ENCODE data around the gene TUBB. TPM values are rescaled to one million over a fixed set of nuclear protein-coding genes. Genes with fewer than 3 reads are reported as not detected.

Gene TUBB
- total RNA-seq, 2 experiments from 2014 or later: 1,556 to 1,579 TPM

DNA sequence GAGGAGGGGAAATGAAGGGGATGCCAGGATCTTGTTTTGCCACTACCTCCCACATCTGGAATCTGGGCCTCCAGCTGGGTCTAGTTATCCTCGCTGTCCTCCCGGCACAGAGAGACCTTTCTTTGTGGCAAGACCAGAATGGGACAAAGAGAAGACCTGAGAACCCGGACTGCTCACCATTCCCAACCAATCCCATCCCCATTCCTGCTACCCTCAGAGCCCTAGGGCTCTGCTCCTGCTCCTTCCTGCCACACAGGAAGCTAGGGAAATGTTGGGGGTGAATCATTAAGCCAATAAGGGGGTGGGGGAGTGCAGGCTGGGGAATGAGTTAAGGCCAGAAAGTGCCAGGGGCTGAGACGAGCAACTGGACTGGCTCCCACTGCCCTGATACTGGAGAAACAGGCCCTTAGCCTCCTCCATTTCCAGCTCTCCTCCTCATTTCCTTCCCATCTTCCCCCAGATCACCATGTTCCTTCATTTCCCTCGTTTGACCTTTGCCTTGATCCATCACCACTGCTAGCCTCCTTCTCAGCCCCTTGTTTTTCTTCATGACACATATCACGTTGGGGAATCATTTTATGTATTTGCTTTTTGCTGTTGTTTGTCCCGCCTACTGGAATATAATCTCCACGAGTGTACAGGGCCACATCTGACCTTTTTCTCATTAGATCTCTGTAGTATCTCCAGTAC lies 28.8 kb downstream of the TUBB start:
- Mint-ChIP-seq H3K4me1 (ENCODE audit: low read depth) (peaks cover 50% of the 10 kb centered on the region), H3K27ac (no peak overlapping the region), H3K9me3 (no peaks in the 10 kb centered on the region), H3K27me3 (no peaks in the 10 kb centered on the region), H3K4me3 (no peak overlapping the region), H3K36me3 (ENCODE audit: low read depth) (peaks cover 5% of the 10 kb centered on the region)
- DNase-seq: no peak
- CTCF ChIA-PET: no interaction called here
- intact Hi-C loops (cut with micrococcal nuclease): no loop called here
- no peak for ATAC-seq
- POLR2A ChIA-PET: interaction anchor here (0.8 to 1.7 kb wide), 2 partner anchors 20 to 81 kb away, joined by 3 to 4 read pairs; no protein-coding TSS in a partner anchor
- TF ChIP-seq, protein P1, sequence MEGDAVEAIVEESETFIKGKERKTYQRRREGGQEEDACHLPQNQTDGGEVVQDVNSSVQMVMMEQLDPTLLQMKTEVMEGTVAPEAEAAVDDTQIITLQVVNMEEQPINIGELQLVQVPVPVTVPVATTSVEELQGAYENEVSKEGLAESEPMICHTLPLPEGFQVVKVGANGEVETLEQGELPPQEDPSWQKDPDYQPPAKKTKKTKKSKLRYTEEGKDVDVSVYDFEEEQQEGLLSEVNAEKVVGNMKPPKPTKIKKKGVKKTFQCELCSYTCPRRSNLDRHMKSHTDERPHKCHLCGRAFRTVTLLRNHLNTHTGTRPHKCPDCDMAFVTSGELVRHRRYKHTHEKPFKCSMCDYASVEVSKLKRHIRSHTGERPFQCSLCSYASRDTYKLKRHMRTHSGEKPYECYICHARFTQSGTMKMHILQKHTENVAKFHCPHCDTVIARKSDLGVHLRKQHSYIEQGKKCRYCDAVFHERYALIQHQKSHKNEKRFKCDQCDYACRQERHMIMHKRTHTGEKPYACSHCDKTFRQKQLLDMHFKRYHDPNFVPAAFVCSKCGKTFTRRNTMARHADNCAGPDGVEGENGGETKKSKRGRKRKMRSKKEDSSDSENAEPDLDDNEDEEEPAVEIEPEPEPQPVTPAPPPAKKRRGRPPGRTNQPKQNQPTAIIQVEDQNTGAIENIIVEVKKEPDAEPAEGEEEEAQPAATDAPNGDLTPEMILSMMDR (IDR thresholded peaks at IDR 0.05): no peak

DNA sequence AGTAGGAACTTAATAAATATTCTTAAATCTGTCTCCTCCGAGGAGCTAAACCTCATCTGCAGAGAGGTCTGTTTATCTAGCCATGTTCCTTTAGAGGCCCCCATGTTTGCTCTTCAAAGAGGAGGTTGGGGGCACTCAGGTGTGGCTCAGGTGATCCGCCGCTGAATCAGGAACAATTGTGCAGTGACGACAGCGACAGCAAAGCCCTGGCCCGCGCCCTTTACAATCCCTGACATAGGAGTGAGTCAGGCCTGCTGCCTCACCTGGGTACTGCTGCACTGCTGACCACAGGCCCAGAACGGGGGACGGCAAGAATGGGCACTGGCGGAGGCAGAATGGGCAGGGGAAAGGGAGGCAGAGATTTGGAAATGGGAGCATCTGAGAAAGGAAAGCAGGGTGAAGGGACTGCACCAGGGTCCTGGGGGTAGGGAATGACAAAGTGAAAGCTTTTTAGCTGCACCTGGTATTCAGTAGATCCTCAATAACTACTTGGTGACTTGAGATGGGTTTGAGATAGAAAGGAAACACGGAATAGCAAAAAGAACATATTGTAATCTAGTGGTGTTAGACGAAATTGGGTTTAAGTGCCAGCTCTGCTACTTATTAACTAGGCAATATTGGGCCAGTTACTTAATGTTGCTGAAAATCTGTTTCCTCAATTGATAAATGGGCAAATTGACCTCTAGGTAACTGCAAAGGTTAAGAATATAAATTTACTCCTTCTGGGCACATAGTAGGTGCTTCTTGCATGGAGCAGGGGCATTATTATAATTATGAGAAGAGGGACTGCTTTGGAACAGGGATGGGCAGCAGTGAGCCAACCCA lies 29.6 kb downstream of the TUBB start:
- Mint-ChIP-seq H3K27ac (no peak overlapping the region), H3K9me3 (no peaks in the 10 kb centered on the region), H3K36me3 (ENCODE audit: low read depth) (no peaks in the 10 kb centered on the region), H3K27me3 (no peaks in the 10 kb centered on the region), H3K4me3 (no peak overlapping the region), H3K4me1 (ENCODE audit: low read depth) (peaks cover 48% of the 10 kb centered on the region)
- DNase-seq (no peak), ATAC-seq (no peak)
- ChIA-PET CTCF (no interaction called here), POLR2A (interaction anchor here (1.7 kb wide), 1 partner anchor 19 kb away, joined by 4 read pairs; no protein-coding TSS in a partner anchor)
- intact Hi-C loops (cut with micrococcal nuclease): no loop called here
- TF ChIP-seq, protein P1 (IDR thresholded peaks at IDR 0.05): no peak

DNA sequence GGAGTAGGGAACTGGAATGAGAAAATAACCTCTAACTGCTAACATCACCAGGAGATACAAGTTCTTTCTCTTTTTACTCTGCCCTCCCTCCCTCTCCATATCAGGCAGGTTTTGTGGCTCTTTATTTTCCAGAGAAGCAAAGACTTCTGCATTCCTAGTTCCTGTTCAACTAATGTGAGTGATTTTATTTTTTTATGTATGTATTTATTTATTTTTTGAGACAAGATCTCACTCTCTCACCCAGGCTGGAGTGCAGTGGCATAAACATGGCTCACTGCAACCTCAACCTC lies 30.2 kb downstream of the TUBB start:
- ChIA-PET CTCF (no interaction called here), POLR2A (no interaction called here)
- ATAC-seq (no peak), DNase-seq (no peak)
- H3K27ac Mint-ChIP-seq: no peak overlapping the region
- intact Hi-C loops (cut with micrococcal nuclease): no loop called here
- no peaks in the 10 kb centered on the region for H3K36me3 Mint-ChIP-seq (ENCODE audit: low read depth)
- H3K9me3 Mint-ChIP-seq: no peaks in the 10 kb centered on the region
- TF ChIP-seq, protein P1 (IDR thresholded peaks at IDR 0.05): no peak
- H3K27me3 Mint-ChIP-seq: no peaks in the 10 kb centered on the region
- no peak overlapping the region for H3K4me3 Mint-ChIP-seq
- H3K4me1 Mint-ChIP-seq (ENCODE audit: low read depth): peaks cover 44% of the 10 kb centered on the region

DNA sequence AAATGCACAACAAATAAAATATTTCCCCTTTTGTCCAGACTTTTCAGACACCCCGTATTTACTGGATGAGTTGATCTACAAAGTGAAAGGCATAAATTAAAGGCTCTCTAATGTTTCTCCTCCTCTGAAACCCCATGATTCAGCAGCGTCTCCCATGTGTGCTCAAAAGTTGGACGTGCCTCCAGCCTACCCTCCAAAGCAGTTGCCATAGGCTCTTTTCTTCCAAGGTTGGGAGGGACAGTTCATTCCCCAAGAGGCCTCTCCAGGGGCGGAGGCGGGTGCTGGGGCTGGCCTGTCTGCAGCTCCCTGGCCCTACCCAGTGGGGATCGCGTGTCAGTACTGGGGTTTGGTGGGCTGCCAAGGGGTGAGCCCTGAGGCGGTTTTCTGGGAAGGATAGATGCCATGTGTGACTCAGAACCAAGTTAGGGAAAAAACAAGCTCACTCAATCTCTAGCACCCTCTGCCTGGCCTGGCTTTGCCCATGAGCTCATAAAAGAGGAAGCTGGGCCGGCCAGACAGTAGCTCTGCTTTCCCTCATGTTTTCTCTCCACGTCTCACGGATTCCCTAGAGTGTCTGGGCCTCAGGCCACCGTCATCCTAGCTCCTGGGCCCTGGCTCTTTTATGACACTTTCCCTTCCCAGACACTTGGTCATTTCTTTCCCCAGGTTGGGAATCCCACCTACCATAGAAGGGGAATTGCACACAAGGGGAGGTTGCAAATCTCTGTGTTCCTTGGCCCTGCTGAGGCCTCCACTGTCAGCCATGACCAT lies 32.2 kb downstream of the TUBB start:
- ChIA-PET CTCF (interaction anchor here (1.1 to 1.8 kb wide), 3 partner anchors 21 to 78 kb away, joined by 4 to 6 read pairs (median 5); no protein-coding TSS in a partner anchor), POLR2A (interaction anchor here (1.6 to 2.5 kb wide), 2 partner anchors 11 to 16 kb away, joined by 6 to 9 read pairs; no protein-coding TSS in a partner anchor)
- Mint-ChIP-seq H3K4me1 (ENCODE audit: low read depth) (peaks cover 34% of the 10 kb centered on the region), H3K27me3 (no peaks in the 10 kb centered on the region), H3K4me3 (no peak overlapping the region), H3K9me3 (no peaks in the 10 kb centered on the region), H3K36me3 (ENCODE audit: low read depth) (no peaks in the 10 kb centered on the region), H3K27ac (no peak overlapping the region)
- DNase-seq (no peak), ATAC-seq (no peak)
- intact Hi-C loops (cut with micrococcal nuclease): no loop called here
- TF ChIP-seq, protein P1 (IDR thresholded peaks at IDR 0.05): no peak

All from activated CD8-positive, alpha-beta T cell treated with anti-CD3 and anti-CD28 coated beads for 36 hours (primary cell).